ENCODE results near the gene STAT2. TPM values are rescaled to one million over a fixed set of nuclear protein-coding genes. Genes with fewer than 3 reads are reported as not detected.
"Not testable (repeated sequence)": the region's sequence is repeated elsewhere in the genome, so short reads cannot be mapped to it uniquely, and the experiment has no call there.

The STAT2 gene
- total and polyA plus RNA-seq, 2 donors (not counting 1 experiment from before 2014, with no cell fraction given): 148 to 368 TPM

DNA sequence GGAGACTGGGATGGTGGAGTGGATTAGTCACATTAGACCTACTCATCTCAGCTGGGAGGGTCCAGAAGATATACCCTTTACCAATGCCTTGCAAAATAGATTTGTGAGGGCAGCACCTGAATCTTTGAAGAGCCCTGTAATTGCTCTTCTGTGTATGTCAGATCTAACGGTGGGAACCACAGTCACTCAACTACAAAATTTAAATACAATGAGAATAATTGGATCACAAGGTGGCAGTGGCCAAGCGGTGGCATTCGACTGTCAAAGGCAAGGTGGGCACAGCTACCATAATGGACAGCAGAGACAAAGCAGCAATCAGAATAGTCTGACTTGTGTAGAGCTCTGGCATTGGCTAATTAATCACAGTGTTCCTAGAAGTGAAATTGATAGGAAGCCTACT is 39.6 kb upstream of the STAT2 start:
- H3K9ac ChIP-seq (ENCODE audit: insufficient read depth, low read length); H3K27me3 ChIP-seq (ENCODE audit: control insufficient read depth, insufficient read depth, low read length); H4K20me1 ChIP-seq (ENCODE audit: control insufficient read depth, extremely low read depth, insufficient read depth, low read length); H3K4me2 ChIP-seq (ENCODE audit: extremely low read depth, insufficient read depth, low read length); H3K4me3 ChIP-seq (replicated peaks in 1 of 4; ENCODE audit: control extremely low read depth in 1 of 4, insufficient read depth in 1 of 4, low read depth in 3 of 4, low read length in 4 of 4); DNase-seq (ENCODE audit: low read depth in 2 of 2); H3K4me1 ChIP-seq (ENCODE audit: control insufficient read depth, extremely low read depth, insufficient read depth, low read length); H3K36me3 ChIP-seq (ENCODE audit: control insufficient read depth, insufficient read depth, low read length); H3K79me2 ChIP-seq (ENCODE audit: control insufficient read depth, insufficient read depth, low read length); H3K27ac ChIP-seq (ENCODE audit: insufficient read depth, low read length); H3K9me3 ChIP-seq (ENCODE audit: control insufficient read depth, insufficient read depth, low read depth, low read length); H2AFZ ChIP-seq (ENCODE audit: low read length): not testable (repeated sequence)

DNA sequence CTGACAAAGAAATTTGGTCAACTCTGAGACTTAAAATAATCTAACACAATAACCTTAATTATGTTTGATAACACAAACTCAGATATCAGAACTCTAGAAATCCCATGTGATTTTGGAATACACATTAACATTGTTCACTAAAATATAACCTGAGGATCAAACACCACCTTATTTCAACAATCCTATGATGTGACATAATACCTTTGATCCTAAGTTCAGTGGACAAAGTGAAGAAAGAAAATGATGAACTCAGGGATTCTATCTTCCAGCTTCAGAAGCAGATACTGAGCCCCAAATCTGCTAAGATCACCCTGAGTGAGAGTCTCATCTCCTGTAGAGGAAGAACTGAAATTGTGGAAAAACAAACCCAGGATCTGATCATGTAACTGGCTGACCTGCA is 38.4 kb upstream of the STAT2 start:
- no peaks in the 10 kb centered on the region for H3K27me3 ChIP-seq (ENCODE audit: control insufficient read depth, insufficient read depth, low read length)
- H3K4me2 ChIP-seq (ENCODE audit: extremely low read depth, insufficient read depth, low read length): no peak overlapping the region
- no peaks in the 10 kb centered on the region for H4K20me1 ChIP-seq (ENCODE audit: control insufficient read depth, extremely low read depth, insufficient read depth, low read length)
- no peak overlapping the region for H2AFZ ChIP-seq (ENCODE audit: low read length)
- no peak for DNase-seq (ENCODE audit: low read depth in 2 of 2)
- TF ChIP-seq EZH2 (IDR thresholded peaks at IDR 0.05; ENCODE audit: low read length, missing control alignments): no peak
- TF ChIP-seq, protein P1, sequence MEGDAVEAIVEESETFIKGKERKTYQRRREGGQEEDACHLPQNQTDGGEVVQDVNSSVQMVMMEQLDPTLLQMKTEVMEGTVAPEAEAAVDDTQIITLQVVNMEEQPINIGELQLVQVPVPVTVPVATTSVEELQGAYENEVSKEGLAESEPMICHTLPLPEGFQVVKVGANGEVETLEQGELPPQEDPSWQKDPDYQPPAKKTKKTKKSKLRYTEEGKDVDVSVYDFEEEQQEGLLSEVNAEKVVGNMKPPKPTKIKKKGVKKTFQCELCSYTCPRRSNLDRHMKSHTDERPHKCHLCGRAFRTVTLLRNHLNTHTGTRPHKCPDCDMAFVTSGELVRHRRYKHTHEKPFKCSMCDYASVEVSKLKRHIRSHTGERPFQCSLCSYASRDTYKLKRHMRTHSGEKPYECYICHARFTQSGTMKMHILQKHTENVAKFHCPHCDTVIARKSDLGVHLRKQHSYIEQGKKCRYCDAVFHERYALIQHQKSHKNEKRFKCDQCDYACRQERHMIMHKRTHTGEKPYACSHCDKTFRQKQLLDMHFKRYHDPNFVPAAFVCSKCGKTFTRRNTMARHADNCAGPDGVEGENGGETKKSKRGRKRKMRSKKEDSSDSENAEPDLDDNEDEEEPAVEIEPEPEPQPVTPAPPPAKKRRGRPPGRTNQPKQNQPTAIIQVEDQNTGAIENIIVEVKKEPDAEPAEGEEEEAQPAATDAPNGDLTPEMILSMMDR (conservative IDR thresholded peaks at IDR 0.05 in 1 of 2, IDR thresholded peaks at IDR 0.05 in 1 of 2; ENCODE audit: low read depth in 1 of 2, low read length in 2 of 2): no peak
- no peaks in the 10 kb centered on the region for H3K4me1 ChIP-seq (ENCODE audit: control insufficient read depth, extremely low read depth, insufficient read depth, low read length)
- no peaks in the 10 kb centered on the region for H3K36me3 ChIP-seq (ENCODE audit: control insufficient read depth, insufficient read depth, low read length)
- no peak overlapping the region for H3K9ac ChIP-seq (ENCODE audit: insufficient read depth, low read length)
- no peaks in the 10 kb centered on the region for H3K79me2 ChIP-seq (ENCODE audit: control insufficient read depth, insufficient read depth, low read length)
- H3K27ac ChIP-seq (ENCODE audit: insufficient read depth, low read length): no peak overlapping the region
- H3K4me3 ChIP-seq (replicated peaks in 1 of 4; ENCODE audit: control extremely low read depth in 1 of 4, insufficient read depth in 1 of 4, low read depth in 3 of 4, low read length in 4 of 4): no peak overlapping the region
- no peaks in the 10 kb centered on the region for H3K9me3 ChIP-seq (ENCODE audit: control insufficient read depth, insufficient read depth, low read depth, low read length)

DNA sequence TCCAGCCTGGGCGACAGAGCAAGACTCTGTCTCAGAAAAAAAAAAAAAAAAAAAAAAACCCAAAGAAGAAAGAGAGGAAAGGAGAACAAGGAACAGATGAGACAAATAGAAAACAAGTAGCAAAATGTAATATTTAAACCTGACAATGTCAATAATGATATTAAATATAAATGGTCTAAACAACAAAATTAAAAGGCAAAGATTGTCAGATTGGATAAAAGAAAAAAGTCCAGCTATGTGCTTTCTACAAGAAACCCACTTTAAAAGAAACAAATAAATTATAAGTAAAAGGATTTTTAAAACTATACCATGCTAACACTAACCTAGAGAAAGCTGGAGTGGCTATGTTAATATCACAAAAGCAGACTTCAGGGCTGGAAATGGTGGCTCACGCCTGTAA is 32.4 kb upstream of the STAT2 start:
- H3K27ac ChIP-seq (ENCODE audit: insufficient read depth, low read length): no peak overlapping the region
- no peak overlapping the region for H3K4me3 ChIP-seq (replicated peaks in 1 of 4; ENCODE audit: control extremely low read depth in 1 of 4, insufficient read depth in 1 of 4, low read depth in 3 of 4, low read length in 4 of 4)
- no peak overlapping the region for H2AFZ ChIP-seq (ENCODE audit: low read length)
- no peak for DNase-seq (ENCODE audit: low read depth in 2 of 2)
- no peaks in the 10 kb centered on the region for H3K36me3 ChIP-seq (ENCODE audit: control insufficient read depth, insufficient read depth, low read length)
- no peak overlapping the region for H3K4me2 ChIP-seq (ENCODE audit: extremely low read depth, insufficient read depth, low read length)
- H4K20me1 ChIP-seq (ENCODE audit: control insufficient read depth, extremely low read depth, insufficient read depth, low read length): no peaks in the 10 kb centered on the region
- no peak for TF ChIP-seq EZH2 (IDR thresholded peaks at IDR 0.05; ENCODE audit: low read length, missing control alignments)
- TF ChIP-seq, protein P1 (conservative IDR thresholded peaks at IDR 0.05 in 1 of 2, IDR thresholded peaks at IDR 0.05 in 1 of 2; ENCODE audit: low read depth in 1 of 2, low read length in 2 of 2): no peak
- no peaks in the 10 kb centered on the region for H3K27me3 ChIP-seq (ENCODE audit: control insufficient read depth, insufficient read depth, low read length)
- no peaks in the 10 kb centered on the region for H3K9me3 ChIP-seq (ENCODE audit: control insufficient read depth, insufficient read depth, low read depth, low read length)
- H3K79me2 ChIP-seq (ENCODE audit: control insufficient read depth, insufficient read depth, low read length): no peaks in the 10 kb centered on the region
- no peak overlapping the region for H3K9ac ChIP-seq (ENCODE audit: insufficient read depth, low read length)
- no peaks in the 10 kb centered on the region for H3K4me1 ChIP-seq (ENCODE audit: control insufficient read depth, extremely low read depth, insufficient read depth, low read length)

All from fibroblast of lung (primary cell).